ENCODE measurements around the gene ENOSF1.

GRCh38 chr18:725646-726045 is 13.2 kb upstream of the ENOSF1 start:
- TF ChIP-seq POLR2AphosphoS5 (IDR thresholded peaks at IDR 0.05) (no peak), CTCF (IDR thresholded peaks at IDR 0.05) (no peak), POLR2A (IDR thresholded peaks at IDR 0.05) (no peak)

All from stomach (tissue), 4 donors.